HepG2 (cell line): ENCODE data around the gene IFNA1. TPM values are rescaled to one million over a fixed set of nuclear protein-coding genes. Genes with fewer than 3 reads are reported as not detected.

Experiments
- ATAC-seq: fragments of 200-7000 bp; cut with Tn5 transposase; 3 replicates; pipeline ENCODE4 v1.9.1; 2020; ENCODE audit warnings: mild to moderate bottlenecking, moderate library complexity
- BruUV-seq: library from RNA; stranded (reverse); fragments of 400-500 nt; replicated peaks from 2 replicates; lab custom pipeline; 2021; lab: Mats Ljungman, UMichigan
- CTCF ChIA-PET: fragments of 300-600 bp; formaldehyde crosslinking; extraction: SDS; loops from one replicate; lab custom pipeline; 2021; ENCODE audit warnings: low total read pairs, inconsistent platforms, low intra/inter-chr PET ratio; lab: Yijun Ruan, JAX
- POLR2A ChIA-PET: fragments of 350-600 bp; sonication (Branson Sonifier 250); formaldehyde crosslinking; loops from one replicate; lab custom pipeline; 2020; ENCODE audit warnings: antibody characterized with exemption, inconsistent platforms; lab: Yijun Ruan, JAX
- DNase-seq: peaks from one replicate; pipeline ENCODE4 v3.0.0-alpha.2; 2015; ENCODE audit warnings: low spot score
- FAIRE-seq: peaks from 3 replicates; lab custom pipeline; 2011; peaks lifted over from hg19 to GRCh38; lab: Jason Lieb, UNC
- H2AFZ ChIP-seq: one replicate; pipeline ENCODE4 v1.6.1; 2011; ENCODE audit warnings: low read length, inconsistent platforms
- H3K27ac ChIP-seq: fragments of 300-600 bp; 3 replicates; pipeline ENCODE4 v1.8.0; 2011; ENCODE audit warnings: mixed run types, mild to moderate bottlenecking, mixed read lengths, low read length, inconsistent platforms; ENCODE audit not compliant: insufficient read depth; ENCODE audit errors: extremely low read length
- H3K27me3 ChIP-seq, 2 experiments: fragments of 200-600 bp in 1 of 2; 2 replicates in 1 of 2; 3 replicates in 1 of 2; pipeline versions ENCODE4 v1.6.0 to v1.8.0; 2011; ENCODE audit warnings: low read length in 2 of 2, mild to moderate bottlenecking in 2 of 2, moderate library complexity in 2 of 2, inconsistent platforms in 1 of 2; ENCODE audit not compliant: insufficient read depth in 2 of 2, control insufficient read depth in 1 of 2
- H3K36me3 ChIP-seq, 2 experiments: fragments of 200-600 bp in 1 of 2; replicated peaks in 1 of 2; 2 replicates in 1 of 2; 3 replicates in 1 of 2; pipeline versions ENCODE4 v1.5.1 to v1.8.0; 2011; ENCODE audit warnings: low read length in 2 of 2, inconsistent platforms in 1 of 2; ENCODE audit not compliant: insufficient read depth in 2 of 2, control insufficient read depth in 1 of 2
- H3K4me1 ChIP-seq: 2 replicates; pipeline ENCODE4 v1.5.1; 2012; ENCODE audit warnings: low read length, inconsistent platforms; ENCODE audit not compliant: insufficient read depth
- H3K4me2 ChIP-seq: 2 replicates; pipeline ENCODE4 v1.6.0; 2011; ENCODE audit warnings: low read depth, low read length, inconsistent platforms
- H3K4me3 ChIP-seq, 3 experiments: fragments of 200-600 bp in 1 of 3; sonication (generic), shearing (Covaris generic) in 1 of 3; replicated peaks in 1 of 3; 2 replicates each; pipeline ENCODE4 v1.5.1; 2011 to 2016; ENCODE audit warnings: low read length in 3 of 3, inconsistent platforms in 2 of 3, low read depth in 2 of 3, mild to moderate bottlenecking in 2 of 3, control low read depth in 1 of 3, mixed read lengths in 1 of 3; ENCODE audit not compliant: insufficient read depth in 1 of 3
- H3K79me2 ChIP-seq: one replicate; pipeline ENCODE4 v1.6.1; 2011; ENCODE audit warnings: low read length, inconsistent platforms; ENCODE audit not compliant: insufficient read depth
- H3K9ac ChIP-seq: 2 replicates; pipeline ENCODE4 v1.6.0; 2011; ENCODE audit warnings: mild to moderate bottlenecking, low read depth, low read length, inconsistent platforms; ENCODE audit not compliant: insufficient read depth
- H3K9me3 ChIP-seq: 2 replicates; pipeline ENCODE4 v1.5.1; 2012; ENCODE audit warnings: mild to moderate bottlenecking, low read length
- H4K20me1 ChIP-seq: 2 replicates; pipeline ENCODE4 v1.6.0; 2011; ENCODE audit warnings: inconsistent platforms, mild to moderate bottlenecking, low read length, moderate library complexity; ENCODE audit not compliant: insufficient read depth
- CCAR2 ChIP-seq: fragments of 200-400 bp; formaldehyde crosslinking; optimal IDR thresholded peaks from 2 replicates; pipeline ENCODE3; 2018; ENCODE audit warnings: low read depth, mild to moderate bottlenecking, low read length, moderate library complexity
- HINFP ChIP-seq: sonication (generic); formaldehyde crosslinking; IDR thresholded peaks from 2 replicates; pipeline ENCODE4 v1.4.0; 2020; ENCODE audit warnings: low read depth, mild to moderate bottlenecking, missing genetic modification reagents
- KMT2A ChIP-seq: sonication (generic); formaldehyde crosslinking; IDR thresholded peaks from 2 replicates; pipeline ENCODE4 v1.4.0; 2020; ENCODE audit warnings: missing genetic modification reagents
- POLR2AphosphoS5 ChIP-seq: IDR thresholded peaks from 2 replicates; pipeline ENCODE4 v1.6.1; 2012; ENCODE audit warnings: low read depth, low read length
- TRIM22 ChIP-seq: fragments of 450-650 bp; IDR thresholded peaks from 2 replicates; pipeline ENCODE4 v1.6.1; 2017
- ZNF276 ChIP-seq: sonication (generic); formaldehyde crosslinking; IDR thresholded peaks from 2 replicates; pipeline ENCODE4 v1.4.0; 2020; ENCODE audit warnings: mild to moderate bottlenecking, low read depth, missing genetic modification reagents
- ZNF382 ChIP-seq: sonication (generic); formaldehyde crosslinking; IDR thresholded peaks from 2 replicates; pipeline ENCODE4 v1.5.0; 2020; ENCODE audit warnings: missing genetic modification reagents, mild to moderate bottlenecking, borderline replicate concordance
- ZNF512 ChIP-seq: sonication (generic); formaldehyde crosslinking; IDR thresholded peaks from 2 replicates; pipeline ENCODE4 v1.4.0; 2020; ENCODE audit warnings: mild to moderate bottlenecking, missing genetic modification reagents
- ZNF547 ChIP-seq: sonication (generic); formaldehyde crosslinking; IDR thresholded peaks from 2 replicates; pipeline ENCODE4 v1.5.1; 2020; ENCODE audit warnings: mild to moderate bottlenecking, missing genetic modification reagents
- ZNF639 ChIP-seq: conservative IDR thresholded peaks from 2 replicates; pipeline ENCODE4 v1.6.1; 2018; ENCODE audit warnings: missing genetic modification reagents
- ZSCAN12 ChIP-seq: sonication (generic); formaldehyde crosslinking; IDR thresholded peaks from 2 replicates; pipeline ENCODE4 v1.9.0; 2021; ENCODE audit warnings: mild to moderate bottlenecking, missing genetic modification reagents
- WGBS: methylation state at CpG from one replicate; pipeline ENCODE4 v1.1.6; 2017; ENCODE audit warnings: low lambda C conversion rate; 5-methylcytosine and 5-hydroxymethylcytosine counted together
- in situ Hi-C: cut with HindIII; loops from 2 replicates; pipeline ENCODE4 v1.10.0; 2017; ENCODE audit warnings: low pct_unique_long_range_greater_than_20kb; ENCODE audit not compliant: extremely low pct_ligation_motif_present
- intact Hi-C: fragments of 100-400 bp; cut with micrococcal nuclease; formaldehyde crosslinking; loops from one replicate; pipeline ENCODE4 v1.10.0; 2022; ENCODE audit not compliant: unreplicated experiment
- polyA plus RNA-seq, 8 experiments: library from polyadenylated mRNA; depleted of rRNA in 3 of 8; stranded (reverse) in 7 of 8; unstranded in 1 of 8; fragments of >200 nt; fragmentation: Illumina TruSeq in 4 of 8; extraction: Trizol in 4 of 8; gene quantifications; 2 replicates each; pipeline versions ENCODE4 v1.2.1 to v1.2.3, GENCODE V29; 2011 to 2016; ENCODE audit warnings: low read depth in 4 of 8, missing spikeins in 1 of 8, mixed read lengths in 1 of 8; ENCODE audit not compliant: insufficient read depth in 1 of 8
- total RNA-seq, 5 experiments: library from RNA; depleted of rRNA; stranded (reverse); fragments of >200 nt; fragmentation: Illumina TruSeq; extraction: Trizol; gene quantifications; 2 replicates each; pipeline ENCODE4 v1.2.3, GENCODE V29; 2016; ENCODE audit warnings: low read depth in 1 of 5

Gene IFNA1
- total and polyA plus RNA-seq, 2 of the 13 experiments (the other 11 are each of a cell fraction or from before 2014, with no cell fraction given), result not detected

- Histone ChIP-seq H3K36me3 (no peaks in the 10 kb centered on the region), H3K27ac (no peak overlapping the region), H3K9ac (no peak overlapping the region), H2AFZ (no peak overlapping the region), H3K9me3 (no peaks in the 10 kb centered on the region), H4K20me1 (no peaks in the 10 kb centered on the region), H3K27me3 (no peaks in the 10 kb centered on the region), H3K4me1 (no peaks in the 10 kb centered on the region), H3K79me2 (no peaks in the 10 kb centered on the region), H3K4me2 (no peak overlapping the region), H3K4me3 (no peak overlapping the region)
- no TSS peak for BruUV-seq
- WGBS, result 0% methylated on average over 3 of the region's 3 CpGs
- FAIRE-seq (no peak), ATAC-seq (no peak), DNase-seq (no peak)
- POLR2A ChIA-PET, result no interaction called here
- intact Hi-C loops, result no loop called here
- in situ Hi-C loops, result no loop called here
- CTCF ChIA-PET, result no interaction called here
- no peak for TF ChIP-seq HINFP (CRISPR knock-in tag)
These were observed 36.1 kb upstream of the IFNA1 start for GRCh38 chr9:21404146-21404545.

GRCh38 chr9:21408817-21409216, 31.4 kb upstream of the IFNA1 start, which contains the start of gene IFNA8:
IFNA8 (plus strand) TSS chr9:21409117; CDS start chr9:21409177, 60 bp downstream.
- no peaks in the 10 kb centered on the region for H3K27me3 ChIP-seq
- no peaks in the 10 kb centered on the region for H4K20me1 ChIP-seq
- in situ Hi-C loops, result no loop called here
- no peaks in the 10 kb centered on the region for H3K9me3 ChIP-seq
- CTCF ChIA-PET, result no interaction called here
- H2AFZ ChIP-seq, result no peak within 1 kb of the TSS
- no peak within 1 kb of the TSS for H3K9ac ChIP-seq
- 0% methylated on average over 1 of the region's 1 CpG for WGBS
- no peaks in the 10 kb centered on the region for H3K36me3 ChIP-seq
- H3K4me3 ChIP-seq, result no peak within 1 kb of the TSS
- no peaks in the 10 kb centered on the region for H3K79me2 ChIP-seq
- intact Hi-C loops, result no loop called here
- H3K4me2 ChIP-seq, result no peak within 1 kb of the TSS
- ATAC-seq (no peak), DNase-seq (no peak), FAIRE-seq (no peak)
- no peak within 1 kb of the TSS for H3K27ac ChIP-seq
- POLR2A ChIA-PET, result no interaction called here
- no peaks in the 10 kb centered on the region for H3K4me1 ChIP-seq
- BruUV-seq, result no TSS peak
- no peak for TF ChIP-seq ZNF512 (CRISPR knock-in tag)
- no peak for TF ChIP-seq KMT2A (CRISPR knock-in tag)
- no peak for TF ChIP-seq ZNF639
- no peak for TF ChIP-seq POLR2AphosphoS5
- no peak for TF ChIP-seq ZSCAN12 (CRISPR knock-in tag)
- TF ChIP-seq CCAR2, result no peak
- no peak for TF ChIP-seq ZNF382
- no peak for TF ChIP-seq TRIM22
- no peak for TF ChIP-seq ZNF276 (CRISPR knock-in tag)
- TF ChIP-seq ZNF547 (CRISPR knock-in tag), result no peak
